ENCODE data around the gene PHLDA3.

PHLDA3 gene

GRCh38 chr1:201445310-201445709 is 23.7 kb downstream of the PHLDA3 start:
- DNase-seq (ENCODE audit: insufficient read length, low spot score) (no peak), FAIRE-seq (no peak)
- TF ChIP-seq SPI1 (IDR thresholded peaks at IDR 0.05; ENCODE audit: low read depth, low read length): no peak
- no peak for TF ChIP-seq POU2F2 (IDR thresholded peaks at IDR 0.05; ENCODE audit: low read depth, low read length)
- no peak for TF ChIP-seq POLR2A (IDR thresholded peaks at IDR 0.05; ENCODE audit: low read depth, low read length)
- no peak for TF ChIP-seq POLR2AphosphoS5 (IDR thresholded peaks at IDR 0.05; ENCODE audit: low read depth, low read length)
- no peak for TF ChIP-seq PAX5 (IDR thresholded peaks at IDR 0.05; ENCODE audit: insufficient read depth, low read length, severe bottlenecking)
- no peak for TF ChIP-seq TAF1 (IDR thresholded peaks at IDR 0.05; ENCODE audit: low read depth, low read length)

- TF ChIP-seq POLR2A (IDR thresholded peaks at IDR 0.05; ENCODE audit: low read depth, low read length) (no peak), SPI1 (IDR thresholded peaks at IDR 0.05; ENCODE audit: low read depth, low read length) (no peak), POLR2AphosphoS5 (IDR thresholded peaks at IDR 0.05; ENCODE audit: low read depth, low read length) (no peak), TAF1 (IDR thresholded peaks at IDR 0.05; ENCODE audit: low read depth, low read length) (no peak), POU2F2 (IDR thresholded peaks at IDR 0.05; ENCODE audit: low read depth, low read length) (no peak), PAX5 (IDR thresholded peaks at IDR 0.05; ENCODE audit: insufficient read depth, low read length, severe bottlenecking) (no peak)
- FAIRE-seq (no peak), DNase-seq (ENCODE audit: insufficient read length, low spot score) (no peak)
These were observed 24.2 kb downstream of the PHLDA3 start for GRCh38 chr1:201444792-201445191.

DNA sequence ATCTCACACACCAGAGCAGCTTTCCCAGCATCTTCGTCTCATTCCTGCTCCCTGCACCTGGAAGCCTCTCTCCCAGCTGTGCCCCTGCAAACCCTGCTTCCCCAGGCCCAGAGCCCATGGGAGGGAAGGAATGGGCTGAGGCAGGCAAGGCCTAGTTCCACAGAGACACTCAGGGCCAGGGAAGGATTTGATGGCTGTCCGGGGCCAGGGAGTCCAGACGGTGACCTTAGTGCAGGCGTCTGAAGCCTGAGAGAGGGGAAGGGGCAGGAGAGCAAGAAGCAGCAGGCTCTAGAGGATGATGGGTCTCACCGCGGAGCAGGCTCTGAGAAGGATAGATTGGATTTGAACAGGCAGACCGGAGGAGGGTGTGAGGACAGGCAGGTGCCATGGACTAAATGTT is 25.2 kb downstream of the PHLDA3 start:
- no peak for DNase-seq (ENCODE audit: insufficient read length, low spot score)
- TF ChIP-seq SPI1 (IDR thresholded peaks at IDR 0.05; ENCODE audit: low read depth, low read length) (no peak), PAX5 (IDR thresholded peaks at IDR 0.05; ENCODE audit: insufficient read depth, low read length, severe bottlenecking) (no peak), POU2F2 (IDR thresholded peaks at IDR 0.05; ENCODE audit: low read depth, low read length) (no peak), POLR2A (IDR thresholded peaks at IDR 0.05; ENCODE audit: low read depth, low read length) (no peak), TAF1 (IDR thresholded peaks at IDR 0.05; ENCODE audit: low read depth, low read length) (no peak), POLR2AphosphoS5 (IDR thresholded peaks at IDR 0.05; ENCODE audit: low read depth, low read length) (no peak)
- no peak for FAIRE-seq

- FAIRE-seq (no peak), DNase-seq (ENCODE audit: insufficient read length, low spot score) (no peak)
- TF ChIP-seq POLR2AphosphoS5 (IDR thresholded peaks at IDR 0.05; ENCODE audit: low read depth, low read length): no peak
- no peak for TF ChIP-seq SPI1 (IDR thresholded peaks at IDR 0.05; ENCODE audit: low read depth, low read length)
These were observed 32.0 kb downstream of the PHLDA3 start for GRCh38 chr1:201436969-201437368.

GRCh38 chr1:201436393-201436792 is 32.6 kb downstream of the PHLDA3 start:
- no peak for FAIRE-seq
- TF ChIP-seq POU2F2 (IDR thresholded peaks at IDR 0.05; ENCODE audit: low read depth, low read length) (no peak), TAF1 (IDR thresholded peaks at IDR 0.05; ENCODE audit: low read depth, low read length) (no peak), POLR2A (IDR thresholded peaks at IDR 0.05; ENCODE audit: low read depth, low read length) (no peak), PAX5 (IDR thresholded peaks at IDR 0.05; ENCODE audit: insufficient read depth, low read length, severe bottlenecking) (no peak), POLR2AphosphoS5 (IDR thresholded peaks at IDR 0.05; ENCODE audit: low read depth, low read length) (no peak), SPI1 (IDR thresholded peaks at IDR 0.05; ENCODE audit: low read depth, low read length) (no peak)

DNA sequence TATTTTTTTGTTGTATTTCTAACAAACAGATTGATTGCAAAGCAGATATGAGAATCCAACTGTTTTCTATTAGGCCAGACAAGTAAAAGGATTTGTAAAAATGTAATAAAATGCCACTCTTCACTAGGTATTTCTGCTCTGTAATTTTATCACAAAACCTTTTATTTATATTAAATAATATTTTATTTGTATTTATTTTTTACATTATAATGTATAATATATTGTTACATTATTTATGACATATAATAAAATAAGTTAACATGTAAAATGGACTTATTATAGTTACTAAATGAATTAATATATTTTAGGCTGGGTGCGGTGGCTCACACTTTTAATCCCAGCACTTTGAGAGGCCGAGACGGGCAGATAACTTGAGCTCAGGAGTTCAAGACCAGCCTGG is 34.7 kb downstream of the PHLDA3 start:
- DNase-seq (ENCODE audit: insufficient read length, low spot score) (no peak), FAIRE-seq (no peak)
- TF ChIP-seq POLR2A (IDR thresholded peaks at IDR 0.05; ENCODE audit: low read depth, low read length): no peak
- no peak for TF ChIP-seq POU2F2 (IDR thresholded peaks at IDR 0.05; ENCODE audit: low read depth, low read length)
- no peak for TF ChIP-seq POLR2AphosphoS5 (IDR thresholded peaks at IDR 0.05; ENCODE audit: low read depth, low read length)
- TF ChIP-seq TAF1 (IDR thresholded peaks at IDR 0.05; ENCODE audit: low read depth, low read length): no peak
- TF ChIP-seq SPI1 (IDR thresholded peaks at IDR 0.05; ENCODE audit: low read depth, low read length): no peak
- no peak for TF ChIP-seq PAX5 (IDR thresholded peaks at IDR 0.05; ENCODE audit: insufficient read depth, low read length, severe bottlenecking)

More at GRCh38 chr1:201436393-201436792, 32.6 kb downstream of the PHLDA3 start:
- DNase-seq (ENCODE audit: insufficient read length, low spot score): no peak

DNA sequence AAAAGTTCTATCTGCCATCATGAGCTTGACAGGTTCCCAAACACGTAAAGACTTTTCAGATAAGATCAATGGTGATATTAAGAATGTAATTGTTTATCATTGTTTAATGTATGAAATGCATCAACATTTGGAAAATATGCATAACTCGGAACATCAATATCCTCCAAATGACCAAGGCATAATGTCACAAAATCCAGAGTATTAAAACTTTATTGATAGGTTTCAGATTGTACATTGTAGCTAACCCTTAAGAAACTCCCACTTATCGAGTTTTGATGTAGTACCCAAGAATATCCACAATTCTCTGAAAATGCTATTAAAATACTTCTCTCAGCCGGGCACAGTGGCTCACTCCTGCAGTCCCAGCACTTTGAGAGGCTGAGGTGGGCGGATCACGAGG is 35.4 kb downstream of the PHLDA3 start:
- TF ChIP-seq PAX5 (IDR thresholded peaks at IDR 0.05; ENCODE audit: insufficient read depth, low read length, severe bottlenecking) (no peak), POLR2A (IDR thresholded peaks at IDR 0.05; ENCODE audit: low read depth, low read length) (no peak), SPI1 (IDR thresholded peaks at IDR 0.05; ENCODE audit: low read depth, low read length) (no peak), POU2F2 (IDR thresholded peaks at IDR 0.05; ENCODE audit: low read depth, low read length) (no peak), POLR2AphosphoS5 (IDR thresholded peaks at IDR 0.05; ENCODE audit: low read depth, low read length) (no peak), TAF1 (IDR thresholded peaks at IDR 0.05; ENCODE audit: low read depth, low read length) (no peak)
- DNase-seq (ENCODE audit: insufficient read length, low spot score) (no peak), FAIRE-seq (no peak)

- DNase-seq (ENCODE audit: insufficient read length, low spot score): no peak
- TF ChIP-seq POLR2AphosphoS5 (IDR thresholded peaks at IDR 0.05; ENCODE audit: low read depth, low read length) (no peak), POLR2A (IDR thresholded peaks at IDR 0.05; ENCODE audit: low read depth, low read length) (no peak), SPI1 (IDR thresholded peaks at IDR 0.05; ENCODE audit: low read depth, low read length) (no peak), PAX5 (IDR thresholded peaks at IDR 0.05; ENCODE audit: insufficient read depth, low read length, severe bottlenecking) (no peak), TAF1 (IDR thresholded peaks at IDR 0.05; ENCODE audit: low read depth, low read length) (no peak), POU2F2 (IDR thresholded peaks at IDR 0.05; ENCODE audit: low read depth, low read length) (no peak)
- no peak for FAIRE-seq
These were observed 38.2 kb downstream of the PHLDA3 start for GRCh38 chr1:201430776-201431175.

- DNase-seq (ENCODE audit: insufficient read length, low spot score): no peak
- TF ChIP-seq SPI1 (IDR thresholded peaks at IDR 0.05; ENCODE audit: low read depth, low read length): no peak
- TF ChIP-seq TAF1 (IDR thresholded peaks at IDR 0.05; ENCODE audit: low read depth, low read length): no peak
- FAIRE-seq: no peak
These were observed 39.1 kb downstream of the PHLDA3 start for GRCh38 chr1:201429736-201430501.

GRCh38 chr1:201427963-201428362 is 41.0 kb downstream of the PHLDA3 start:
- FAIRE-seq (no peak), DNase-seq (ENCODE audit: insufficient read length, low spot score) (no peak)
- no peak for TF ChIP-seq POLR2A (IDR thresholded peaks at IDR 0.05; ENCODE audit: low read depth, low read length)
- no peak for TF ChIP-seq POU2F2 (IDR thresholded peaks at IDR 0.05; ENCODE audit: low read depth, low read length)
- TF ChIP-seq POLR2AphosphoS5 (IDR thresholded peaks at IDR 0.05; ENCODE audit: low read depth, low read length): no peak
- no peak for TF ChIP-seq SPI1 (IDR thresholded peaks at IDR 0.05; ENCODE audit: low read depth, low read length)
- no peak for TF ChIP-seq TAF1 (IDR thresholded peaks at IDR 0.05; ENCODE audit: low read depth, low read length)
- no peak for TF ChIP-seq PAX5 (IDR thresholded peaks at IDR 0.05; ENCODE audit: insufficient read depth, low read length, severe bottlenecking)

All from GM12891 (cell line).